GM04503 (cell line): ENCODE data around the gene MC1R.
"Not testable (repeated sequence)": the region's sequence is repeated elsewhere in the genome, so short reads cannot be mapped to it uniquely, and the experiment has no call there.

Experiments used
- DNase-seq: peaks from one replicate; pipeline ENCODE4 v3.0.0-alpha.2; 2012; ENCODE audit warnings: low read depth

MC1R gene

DNA sequence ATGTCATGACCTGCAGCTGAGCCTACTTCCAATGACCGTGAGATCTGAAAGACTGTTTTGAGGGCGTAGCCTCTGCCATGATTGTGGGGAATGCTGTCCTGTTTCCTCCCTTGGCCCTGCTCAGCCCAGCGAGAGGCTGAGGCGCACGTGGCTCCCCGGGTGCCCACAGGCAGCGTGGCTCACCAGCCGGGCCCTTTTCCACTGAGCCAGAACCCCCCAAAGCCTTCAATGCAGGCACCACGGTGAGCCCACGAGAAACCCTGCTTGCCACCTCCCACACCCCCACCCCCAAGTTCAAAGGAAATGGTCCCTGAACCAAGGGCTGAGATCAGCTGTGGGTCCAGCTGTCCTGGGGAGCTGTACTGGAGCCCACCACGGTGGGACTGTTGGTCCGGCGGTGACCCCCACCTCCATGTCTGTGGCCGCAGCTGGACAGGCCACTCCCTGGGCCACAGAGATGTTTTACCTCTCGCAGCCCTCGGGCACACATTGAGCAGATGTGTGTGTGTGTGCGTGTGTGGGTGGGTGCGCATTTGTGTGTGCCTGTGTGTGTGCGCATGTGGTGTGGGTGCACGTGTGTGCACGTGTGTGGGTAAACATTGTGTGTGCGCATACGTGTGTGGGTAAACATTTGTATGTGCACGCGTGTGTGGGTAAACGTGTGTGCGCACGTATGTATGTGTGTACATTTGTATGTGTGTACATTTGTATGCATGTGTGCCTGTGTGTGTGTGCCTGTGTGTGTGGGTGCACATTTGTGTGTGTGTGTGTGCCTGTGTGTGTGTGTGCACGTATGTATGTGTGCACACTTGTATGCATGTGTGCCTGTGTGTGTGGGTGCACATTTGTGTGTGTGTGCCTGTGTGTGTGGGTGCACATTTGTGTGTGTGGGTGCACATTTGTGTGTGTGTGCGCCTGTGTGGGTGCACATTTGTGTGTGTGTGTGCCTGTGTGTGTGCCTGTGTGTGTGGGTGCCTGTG lies 5.0 kb upstream of the MC1R start:
- DNase-seq = no peak

DNA sequence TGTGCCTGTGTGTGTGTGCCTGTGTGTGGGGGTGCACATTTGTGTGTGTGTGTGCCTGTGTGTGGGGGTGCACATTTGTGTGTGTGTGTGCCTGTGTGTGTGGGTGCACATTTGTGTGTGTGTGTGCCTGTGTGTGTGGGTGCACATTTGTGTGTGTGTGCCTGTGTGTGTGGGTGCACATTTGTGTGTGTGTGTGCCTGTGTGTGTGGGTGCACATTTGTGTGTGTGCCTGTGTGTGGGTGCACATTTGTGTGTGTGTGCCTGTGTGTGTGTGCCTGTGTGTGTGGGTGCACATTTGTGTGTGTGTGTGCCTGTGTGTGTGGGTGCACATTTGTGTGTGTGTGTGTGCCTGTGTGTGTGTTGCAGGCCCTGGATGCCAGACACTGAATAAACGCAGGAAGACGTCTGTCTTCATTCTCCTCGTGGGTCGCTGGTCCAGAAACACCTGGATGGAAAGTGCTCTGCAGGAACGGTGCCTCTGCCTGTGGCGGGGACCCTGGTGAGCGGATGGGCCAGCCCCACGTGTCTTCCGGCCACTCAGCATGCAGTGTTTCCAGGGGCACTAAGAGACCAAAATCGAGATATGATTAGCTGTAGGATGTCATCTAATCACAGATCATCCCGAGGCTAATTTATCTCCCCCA lies 3.9 kb upstream of the MC1R start:
- not testable (repeated sequence) for DNase-seq

DNA sequence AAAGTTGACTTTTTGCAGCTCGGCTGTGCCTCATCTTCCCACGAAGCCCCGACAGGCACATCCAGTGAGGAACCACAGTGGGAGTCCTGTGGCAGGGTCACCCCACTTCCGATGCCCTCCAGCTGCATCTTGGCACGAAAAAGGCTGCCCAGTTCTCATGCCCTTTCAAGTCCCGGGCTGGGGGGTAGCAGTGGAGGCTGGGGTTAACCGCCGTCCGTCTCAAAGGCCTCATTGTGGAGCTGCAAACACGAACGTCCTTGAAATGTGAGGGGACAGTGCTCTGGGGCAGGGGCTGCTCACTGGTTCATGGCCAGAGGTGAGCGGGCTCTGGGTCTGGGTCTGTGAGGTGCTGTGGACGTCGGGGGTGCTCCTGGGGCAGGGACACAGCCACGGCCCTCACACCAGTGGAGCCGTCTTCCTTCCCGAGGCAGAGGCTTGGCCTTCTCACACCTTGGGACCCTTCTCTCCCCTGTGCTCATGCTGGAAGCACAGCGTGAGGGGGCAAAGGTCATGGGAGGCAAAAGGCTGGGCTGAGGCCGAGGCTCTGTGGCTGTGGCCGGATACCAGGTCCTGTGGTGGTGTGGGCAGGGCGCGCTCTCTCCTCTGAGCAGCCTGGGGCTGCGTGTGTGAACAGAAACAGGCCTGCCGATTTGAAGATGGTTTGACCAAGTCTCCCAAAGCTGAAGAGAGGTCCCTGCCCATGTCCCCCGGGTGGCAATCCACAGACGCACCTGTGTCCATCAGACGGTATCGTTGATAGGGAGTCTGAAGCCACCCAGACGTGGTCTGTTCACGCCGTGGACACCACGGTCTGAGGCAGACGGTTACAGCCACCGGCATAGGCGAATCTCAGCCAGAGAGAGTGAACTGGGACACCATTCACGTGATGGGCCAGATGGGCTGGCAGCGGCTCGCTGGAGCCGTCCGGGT lies 3.1 kb upstream of the MC1R start:
- no peak for DNase-seq

- peak; percentile 64 for DNase-seq
Observed at GRCh38 chr16:89917773-89918452, 749 bp upstream of the MC1R start.

DNA sequence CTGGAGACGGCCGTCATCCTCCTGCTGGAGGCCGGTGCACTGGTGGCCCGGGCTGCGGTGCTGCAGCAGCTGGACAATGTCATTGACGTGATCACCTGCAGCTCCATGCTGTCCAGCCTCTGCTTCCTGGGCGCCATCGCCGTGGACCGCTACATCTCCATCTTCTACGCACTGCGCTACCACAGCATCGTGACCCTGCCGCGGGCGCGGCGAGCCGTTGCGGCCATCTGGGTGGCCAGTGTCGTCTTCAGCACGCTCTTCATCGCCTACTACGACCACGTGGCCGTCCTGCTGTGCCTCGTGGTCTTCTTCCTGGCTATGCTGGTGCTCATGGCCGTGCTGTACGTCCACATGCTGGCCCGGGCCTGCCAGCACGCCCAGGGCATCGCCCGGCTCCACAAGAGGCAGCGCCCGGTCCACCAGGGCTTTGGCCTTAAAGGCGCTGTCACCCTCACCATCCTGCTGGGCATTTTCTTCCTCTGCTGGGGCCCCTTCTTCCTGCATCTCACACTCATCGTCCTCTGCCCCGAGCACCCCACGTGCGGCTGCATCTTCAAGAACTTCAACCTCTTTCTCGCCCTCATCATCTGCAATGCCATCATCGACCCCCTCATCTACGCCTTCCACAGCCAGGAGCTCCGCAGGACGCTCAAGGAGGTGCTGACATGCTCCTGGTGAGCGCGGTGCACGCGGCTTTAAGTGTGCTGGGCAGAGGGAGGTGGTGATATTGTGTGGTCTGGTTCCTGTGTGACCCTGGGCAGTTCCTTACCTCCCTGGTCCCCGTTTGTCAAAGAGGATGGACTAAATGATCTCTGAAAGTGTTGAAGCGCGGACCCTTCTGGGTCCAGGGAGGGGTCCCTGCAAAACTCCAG lies 1.1 kb downstream of the MC1R start:
- no peak for DNase-seq

DNA sequence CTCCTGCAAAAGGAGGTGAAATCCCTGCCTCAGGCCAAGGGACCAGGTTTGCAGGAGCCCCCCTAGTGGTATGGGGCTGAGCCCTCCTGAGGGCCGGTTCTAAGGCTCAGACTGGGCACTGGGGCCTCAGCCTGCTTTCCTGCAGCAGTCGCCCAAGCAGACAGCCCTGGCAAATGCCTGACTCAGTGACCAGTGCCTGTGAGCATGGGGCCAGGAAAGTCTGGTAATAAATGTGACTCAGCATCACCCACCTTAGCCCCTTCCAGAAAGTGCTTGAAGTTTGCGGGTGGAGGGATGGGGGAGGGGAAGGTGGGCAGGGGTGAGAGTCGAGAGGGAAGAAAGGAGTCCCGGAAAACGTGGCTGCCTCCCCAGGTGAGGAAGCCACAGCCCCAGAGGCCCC lies 2.1 kb downstream of the MC1R start:
- DNase-seq = no peak

- no peak for DNase-seq
Observed at GRCh38 chr16:89921131-89921701, 2.6 kb downstream of the MC1R start.

- DNase-seq = peak; percentile 63
Observed at GRCh38 chr16:89921702-89922476, 3.2 kb downstream of the MC1R start.

DNA sequence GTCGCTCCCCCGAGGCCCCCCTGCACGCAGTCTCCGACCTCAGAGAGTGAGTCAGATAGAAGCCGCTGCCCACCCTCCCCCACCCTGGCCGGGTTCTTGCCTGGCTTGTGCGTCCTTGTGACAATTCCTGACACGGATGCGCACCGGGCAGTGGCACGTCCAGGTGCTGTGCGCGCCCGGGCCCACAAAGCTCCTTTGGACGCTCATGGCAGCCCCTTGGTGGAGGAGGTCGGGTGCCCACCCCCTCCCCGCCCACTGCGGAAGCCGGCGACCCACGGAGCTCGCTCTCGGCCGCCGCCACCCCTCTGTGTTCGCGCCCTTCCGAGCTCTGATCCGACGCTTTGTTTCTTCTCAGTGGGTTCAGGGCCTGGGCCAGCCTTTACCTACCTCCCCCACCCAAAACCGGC lies 3.8 kb downstream of the MC1R start:
- DNase-seq = peak; percentile 69

DNA sequence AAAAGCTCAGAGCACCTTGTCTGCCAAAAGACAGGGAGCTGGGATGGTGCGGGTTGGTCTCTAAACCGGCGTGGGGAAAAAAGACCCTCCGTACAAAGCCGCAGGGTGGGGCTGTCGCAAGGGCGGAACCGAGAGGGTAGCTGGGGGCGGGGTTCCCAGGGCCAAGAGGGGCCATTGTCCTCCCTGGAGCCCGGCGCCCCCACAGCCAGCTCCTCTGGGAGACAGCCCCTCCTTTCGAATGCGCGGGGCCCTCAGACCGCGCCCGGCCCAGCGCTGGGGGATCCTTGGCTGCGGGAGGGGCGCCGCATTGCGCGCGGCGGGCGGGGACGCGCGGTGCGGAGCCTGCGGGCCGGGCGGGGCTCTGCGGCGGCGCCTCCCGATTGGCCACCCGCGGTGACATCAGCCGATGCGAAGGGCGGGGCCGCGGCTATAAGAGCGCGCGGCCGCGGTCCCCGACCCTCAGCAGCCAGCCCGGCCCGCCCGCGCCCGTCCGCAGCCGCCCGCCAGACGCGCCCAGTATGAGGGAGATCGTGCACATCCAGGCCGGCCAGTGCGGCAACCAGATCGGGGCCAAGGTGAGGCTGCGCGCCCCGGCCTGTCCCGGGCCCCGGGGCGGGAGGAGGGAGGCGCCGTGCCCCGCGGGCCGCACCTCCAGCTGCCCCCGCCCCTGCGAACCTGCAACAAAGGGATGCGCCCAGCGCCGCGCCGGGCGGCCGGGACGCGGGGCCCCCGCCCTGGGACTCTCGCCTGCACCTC lies 4.4 kb downstream of the MC1R start, which contains the start of gene TUBB3:
Gene TUBB3, plus strand, starts transcription at position 459 of the 756 bp plus-strand sequence. Its CDS starts 60 bp downstream, at position 519.
- no peak for DNase-seq

DNA sequence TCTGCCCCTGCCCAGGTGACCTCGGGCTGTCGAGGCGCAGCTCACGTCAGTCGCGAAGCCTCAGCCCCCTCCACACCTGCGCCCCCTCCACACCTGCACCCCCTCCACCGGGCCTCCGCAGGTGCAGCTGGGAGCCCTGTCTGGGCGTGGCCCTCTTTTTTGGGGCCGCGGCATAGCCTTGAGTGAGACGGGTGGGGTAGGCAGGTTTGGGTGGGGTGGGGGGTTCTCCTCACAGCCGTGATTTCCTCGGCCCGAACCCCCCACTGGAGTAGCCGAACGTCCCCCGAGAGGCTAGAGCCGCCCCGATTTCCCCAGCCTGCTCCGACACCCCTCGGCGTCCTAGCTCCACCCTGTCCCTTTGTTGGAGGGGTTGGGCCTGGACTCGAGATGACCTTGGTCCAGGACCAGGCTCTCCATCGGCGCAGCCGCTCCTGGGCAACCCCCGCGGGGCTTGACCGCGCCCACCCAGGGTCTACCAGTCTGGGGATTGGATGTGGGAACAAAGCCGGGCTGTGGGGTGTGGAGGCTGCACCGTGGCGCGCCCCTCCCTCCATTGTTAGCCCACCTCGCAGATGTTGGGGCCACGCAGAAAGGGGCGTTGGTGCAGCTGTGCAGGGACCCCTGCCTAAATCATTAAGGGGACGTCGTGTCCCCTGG lies 5.1 kb downstream of the MC1R start:
- DNase-seq = no peak

DNA sequence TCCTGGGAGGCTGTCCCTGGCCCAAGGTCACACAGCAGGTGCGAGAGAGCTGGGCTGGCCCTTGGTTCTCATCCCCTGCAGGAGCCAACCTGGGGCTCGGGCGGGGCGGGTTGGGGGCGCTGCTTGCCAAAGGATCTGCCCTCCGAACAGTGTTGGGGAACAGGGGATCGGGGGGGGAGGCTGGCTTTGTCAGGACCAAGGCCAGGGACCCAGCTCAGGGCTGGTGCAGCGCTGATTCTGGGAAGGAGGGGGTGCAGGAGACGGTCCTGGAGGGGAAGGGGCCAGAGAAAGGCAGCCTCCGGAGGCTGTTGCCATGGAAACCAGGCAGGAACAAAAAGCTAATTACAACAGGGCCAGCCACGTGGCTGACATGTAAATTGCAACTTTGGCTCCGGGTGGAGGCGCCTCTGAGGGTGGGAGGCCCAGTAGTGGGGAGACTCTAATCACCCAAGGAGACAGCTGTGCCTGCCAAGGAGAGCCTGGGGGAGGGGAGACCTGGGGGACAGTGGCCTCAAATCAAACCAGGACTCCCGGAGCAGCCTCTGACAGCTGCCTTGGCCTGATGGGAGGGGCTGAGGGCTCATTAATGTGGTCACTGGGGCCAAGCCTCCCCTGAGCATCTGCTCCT lies 5.7 kb downstream of the MC1R start:
- DNase-seq = no peak

GRCh38 chr16:89924925-89925307 lies 6.3 kb downstream of the MC1R start:
- no peak for DNase-seq

- no peak for DNase-seq
Observed at GRCh38 chr16:89925596-89926079, 7.0 kb downstream of the MC1R start.

DNA sequence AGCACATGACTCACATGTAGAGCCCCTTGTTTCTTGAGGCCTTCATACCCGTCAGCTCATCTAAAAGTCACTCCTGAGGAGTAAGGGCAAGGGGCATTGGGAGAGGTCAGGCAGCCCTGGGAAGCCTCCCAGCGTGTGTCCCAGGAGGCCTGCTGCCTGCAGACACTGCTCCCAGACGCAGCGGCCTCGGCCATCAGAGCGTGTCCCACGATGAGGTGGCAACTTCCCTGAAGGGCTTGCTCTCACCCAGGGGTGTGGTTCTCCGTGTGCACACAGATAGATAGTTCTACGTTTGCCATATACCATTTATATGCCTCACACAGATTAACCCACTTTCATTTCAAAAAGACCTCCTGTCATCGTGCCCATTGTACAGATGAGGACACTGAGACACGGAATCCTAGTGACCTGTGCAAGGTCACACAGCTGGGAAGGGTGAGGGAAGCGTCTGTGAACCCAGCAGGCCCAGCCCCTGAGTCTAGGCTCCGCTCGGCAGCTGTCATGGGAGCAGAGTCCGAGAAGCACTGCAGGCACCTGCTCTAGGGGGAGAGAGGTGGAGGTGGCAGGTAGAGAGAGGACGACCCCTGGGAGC lies 12.7 kb downstream of the MC1R start:
- DNase-seq = no peak

DNA sequence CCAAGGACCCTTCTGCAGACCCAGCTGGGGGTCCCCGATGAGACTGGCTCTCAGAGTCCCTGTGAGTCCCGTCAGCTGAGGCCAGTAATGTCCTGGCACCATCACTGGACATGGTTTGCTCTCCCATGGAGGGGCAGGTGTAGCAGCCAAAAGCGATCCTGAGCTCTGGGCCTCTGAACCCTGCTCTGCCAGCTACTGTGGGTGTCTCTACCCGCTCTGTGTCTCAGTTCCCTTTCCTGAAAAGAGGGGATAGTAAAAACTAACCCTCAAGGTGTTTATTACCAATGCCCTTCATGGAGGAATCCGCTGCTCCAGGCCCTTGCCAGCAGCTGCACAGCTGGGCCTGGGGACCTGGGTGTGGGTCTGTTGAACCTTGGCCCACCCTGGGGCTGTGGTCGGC lies 13.3 kb downstream of the MC1R start:
- no peak for DNase-seq

DNA sequence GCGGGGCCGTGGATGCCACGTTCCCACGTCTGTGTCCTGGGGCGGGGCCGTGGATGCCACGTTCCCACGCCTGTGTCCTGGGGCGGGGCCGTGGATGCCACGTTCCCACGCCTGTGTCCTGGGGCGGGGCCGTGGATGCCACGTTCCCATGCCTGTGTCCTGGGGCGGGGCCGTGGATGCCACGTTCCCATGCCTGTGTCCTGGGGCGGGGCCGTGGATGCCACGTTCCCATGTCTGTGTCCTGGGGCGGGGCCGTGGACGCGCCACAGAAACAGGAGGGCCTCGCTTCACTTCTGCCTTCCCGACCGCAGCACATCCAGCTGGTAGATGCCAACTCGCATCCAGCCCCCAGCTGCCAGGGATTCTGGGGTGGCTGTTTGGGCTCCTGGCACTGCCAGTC lies 15.4 kb downstream of the MC1R start:
- not testable (repeated sequence) for DNase-seq
